ENCODE results near the gene CHST12.
"Not testable (repeated sequence)": the region's sequence is repeated elsewhere in the genome, so short reads cannot be mapped to it uniquely, and the experiment has no call there.

Gene CHST12

DNA sequence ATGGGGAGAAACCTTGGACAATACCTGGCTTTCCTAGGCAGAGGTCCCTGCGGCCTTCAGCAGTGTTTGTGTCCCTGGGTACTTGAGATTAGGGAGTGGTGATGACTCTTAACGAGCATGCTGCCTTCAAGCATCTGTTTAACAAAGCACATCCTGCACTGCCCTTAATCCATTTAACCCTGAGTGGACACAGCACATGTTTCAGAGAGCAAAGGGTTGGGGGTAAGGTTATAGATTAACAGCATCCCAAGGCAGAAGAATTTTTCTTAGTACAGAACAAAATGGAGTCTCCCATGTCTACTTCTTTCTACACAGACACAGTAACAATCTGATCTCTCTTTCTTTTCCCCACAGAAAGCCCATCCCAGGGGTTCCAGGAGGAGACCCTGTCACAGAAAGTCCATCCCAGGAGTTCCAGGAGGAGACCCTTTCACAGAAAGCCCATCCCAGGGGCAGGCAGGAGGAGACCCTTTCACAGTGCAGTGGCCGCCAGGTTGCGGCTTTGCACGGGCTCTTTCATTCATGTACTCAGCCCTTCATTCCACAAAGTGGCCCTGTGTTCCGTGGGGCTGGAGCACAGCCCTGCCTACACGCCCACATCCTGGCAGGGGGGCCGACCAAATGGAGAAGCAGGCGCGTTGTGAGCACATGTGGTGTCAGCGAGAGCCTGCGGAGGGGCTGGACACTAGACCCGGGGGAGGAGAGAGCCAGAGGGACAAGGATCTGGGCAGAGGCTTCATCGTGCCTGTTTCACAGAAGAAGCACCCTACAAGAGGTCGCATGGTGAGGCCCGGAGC lies 13.2 kb upstream of the CHST12 start:
- not testable (repeated sequence) for H3K4me1 ChIP-seq (ENCODE audit: control insufficient read depth in 1 of 2, insufficient read depth in 2 of 2, low read length in 2 of 2); H3K36me3 ChIP-seq (ENCODE audit: control insufficient read depth in 1 of 2, insufficient read depth in 2 of 2, low read length in 2 of 2); H3K9me3 ChIP-seq (ENCODE audit: insufficient read depth, low read depth, low read length); H4K12ac ChIP-seq (ENCODE audit: low read depth, low read length); H3K9ac ChIP-seq (ENCODE audit: low read length); H2BK5ac ChIP-seq (ENCODE audit: low read depth, low read length, poor library complexity); H2BK120ac ChIP-seq (ENCODE audit: insufficient read depth, low read length, poor library complexity); H2AK5ac ChIP-seq (ENCODE audit: low read length); H4K8ac ChIP-seq (ENCODE audit: low read depth, low read length); DNase-seq; H2BK12ac ChIP-seq (ENCODE audit: low read length); H3K4ac ChIP-seq (ENCODE audit: low read depth, low read length); H3K4me3 ChIP-seq (ENCODE audit: low read depth, low read length); H3K79me2 ChIP-seq (ENCODE audit: control insufficient read depth, insufficient read depth, low read length, poor library complexity); H4K91ac ChIP-seq (ENCODE audit: low read depth, low read length); H3K4me2 ChIP-seq (ENCODE audit: low read length); H3K23ac ChIP-seq (ENCODE audit: low read length); H3K79me1 ChIP-seq (ENCODE audit: low read length); H2AFZ ChIP-seq (ENCODE audit: insufficient read depth, low read length, poor library complexity); H3K27ac ChIP-seq (ENCODE audit: low read depth, low read length); H3K18ac ChIP-seq (ENCODE audit: low read length); H3K27me3 ChIP-seq (ENCODE audit: insufficient read depth, low read length); H3K14ac ChIP-seq (ENCODE audit: low read length)
- no CpG with 5 or more reads among the region's 16 CpGs for WGBS (ENCODE audit: extremely low coverage, insufficient coverage, insufficient read length)

DNA sequence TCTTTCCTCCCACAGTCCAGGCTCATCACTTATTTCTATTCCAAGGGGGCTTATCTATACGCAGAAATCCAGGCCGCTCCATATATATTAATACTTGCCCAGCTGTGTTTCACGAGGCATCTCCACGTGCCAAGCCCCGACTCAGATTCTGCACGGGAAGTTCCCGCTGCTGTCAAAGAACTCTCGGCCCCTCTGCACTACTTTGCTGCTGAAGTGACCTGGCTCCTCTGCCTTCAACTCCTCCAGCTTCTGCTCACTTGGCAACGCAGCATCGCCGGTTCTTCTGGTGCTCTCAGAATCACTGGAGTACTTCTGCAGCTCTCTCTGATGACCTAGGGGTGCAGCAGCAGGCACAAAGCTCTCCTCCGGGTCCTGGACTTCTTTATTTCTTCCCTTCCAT lies 9.7 kb upstream of the CHST12 start:
- Histone ChIP-seq H3K9ac (ENCODE audit: low read length) (no peak overlapping the region), H3K14ac (ENCODE audit: low read length) (no peak overlapping the region), H2BK5ac (ENCODE audit: low read depth, low read length, poor library complexity) (no peak overlapping the region), H4K91ac (ENCODE audit: low read depth, low read length) (no peak overlapping the region), H3K9me3 (ENCODE audit: insufficient read depth, low read depth, low read length) (no peaks in the 10 kb centered on the region), H2BK12ac (ENCODE audit: low read length) (no peak overlapping the region), H4K8ac (ENCODE audit: low read depth, low read length) (no peak overlapping the region), H3K4me2 (ENCODE audit: low read length) (no peak overlapping the region), H4K12ac (ENCODE audit: low read depth, low read length) (no peak overlapping the region), H2AFZ (ENCODE audit: insufficient read depth, low read length, poor library complexity) (no peak overlapping the region), H3K4me3 (ENCODE audit: low read depth, low read length) (no peak overlapping the region), H3K4me1 (ENCODE audit: control insufficient read depth in 1 of 2, insufficient read depth in 2 of 2, low read length in 2 of 2) (no peaks in the 10 kb centered on the region), H3K23ac (ENCODE audit: low read length) (no peak overlapping the region), H3K4ac (ENCODE audit: low read depth, low read length) (no peak overlapping the region), H3K79me2 (ENCODE audit: control insufficient read depth, insufficient read depth, low read length, poor library complexity) (no peaks in the 10 kb centered on the region), H2BK120ac (ENCODE audit: insufficient read depth, low read length, poor library complexity) (no peak overlapping the region), H3K79me1 (ENCODE audit: low read length) (no peaks in the 10 kb centered on the region), H3K18ac (ENCODE audit: low read length) (no peak overlapping the region), H2AK5ac (ENCODE audit: low read length) (no peak overlapping the region), H3K36me3 (ENCODE audit: control insufficient read depth in 1 of 2, insufficient read depth in 2 of 2, low read length in 2 of 2) (peaks cover 0 to 3% of the 10 kb centered on the region in 2 experiments), H3K27ac (ENCODE audit: low read depth, low read length) (no peak overlapping the region), H3K27me3 (ENCODE audit: insufficient read depth, low read length) (no peaks in the 10 kb centered on the region)
- no peak for DNase-seq
- no CpG with 5 or more reads among the region's 12 CpGs for WGBS (ENCODE audit: extremely low coverage, insufficient coverage, insufficient read length)

DNA sequence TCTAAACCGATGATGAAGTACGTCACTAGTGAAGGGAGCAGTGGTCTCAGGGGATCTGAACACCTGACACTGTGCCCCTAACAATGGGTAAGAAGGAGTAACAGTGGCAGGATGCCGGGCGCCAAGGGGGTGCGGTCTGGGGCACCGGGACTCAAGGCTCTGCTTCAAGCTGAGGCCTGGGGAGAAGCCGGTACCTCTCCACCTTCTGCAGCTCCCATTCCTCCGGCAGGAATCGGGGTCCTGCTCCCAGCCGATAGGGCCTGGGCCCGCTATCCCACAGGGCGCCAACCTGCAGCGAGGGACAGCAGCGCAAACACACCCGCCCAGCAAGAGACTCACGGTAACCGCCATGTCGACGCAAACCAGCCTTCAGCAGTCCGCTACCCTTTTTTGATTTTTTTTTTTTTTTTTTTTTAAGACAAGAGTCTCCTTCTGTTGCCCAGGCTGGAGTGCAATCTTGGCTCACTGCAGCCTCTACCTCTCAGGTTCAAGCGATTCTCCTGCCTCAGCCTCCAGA lies 8.8 kb upstream of the CHST12 start:
- H3K27ac ChIP-seq (ENCODE audit: low read depth, low read length): no peak overlapping the region
- no peak overlapping the region for H4K12ac ChIP-seq (ENCODE audit: low read depth, low read length)
- H2BK120ac ChIP-seq (ENCODE audit: insufficient read depth, low read length, poor library complexity): no peak overlapping the region
- WGBS (ENCODE audit: extremely low coverage, insufficient coverage, insufficient read length): no CpG with 5 or more reads among the region's 21 CpGs
- H2AFZ ChIP-seq (ENCODE audit: insufficient read depth, low read length, poor library complexity): no peak overlapping the region
- H3K4me2 ChIP-seq (ENCODE audit: low read length): no peak overlapping the region
- H2BK5ac ChIP-seq (ENCODE audit: low read depth, low read length, poor library complexity): no peak overlapping the region
- H3K14ac ChIP-seq (ENCODE audit: low read length): no peak overlapping the region
- no peak overlapping the region for H3K4me3 ChIP-seq (ENCODE audit: low read depth, low read length)
- H4K8ac ChIP-seq (ENCODE audit: low read depth, low read length): no peak overlapping the region
- H2AK5ac ChIP-seq (ENCODE audit: low read length): no peak overlapping the region
- no peak overlapping the region for H4K91ac ChIP-seq (ENCODE audit: low read depth, low read length)
- no peak overlapping the region for H3K4ac ChIP-seq (ENCODE audit: low read depth, low read length)
- H3K9me3 ChIP-seq (ENCODE audit: insufficient read depth, low read depth, low read length): no peaks in the 10 kb centered on the region
- H3K36me3 ChIP-seq (ENCODE audit: control insufficient read depth in 1 of 2, insufficient read depth in 2 of 2, low read length in 2 of 2): peaks cover 0 to 3% of the 10 kb centered on the region in 2 experiments
- H3K79me1 ChIP-seq (ENCODE audit: low read length): no peaks in the 10 kb centered on the region
- H3K4me1 ChIP-seq (ENCODE audit: control insufficient read depth in 1 of 2, insufficient read depth in 2 of 2, low read length in 2 of 2): no peaks in the 10 kb centered on the region
- H3K18ac ChIP-seq (ENCODE audit: low read length): no peak overlapping the region
- H3K23ac ChIP-seq (ENCODE audit: low read length): no peak overlapping the region
- H3K27me3 ChIP-seq (ENCODE audit: insufficient read depth, low read length): no peaks in the 10 kb centered on the region
- H3K9ac ChIP-seq (ENCODE audit: low read length): no peak overlapping the region
- no peaks in the 10 kb centered on the region for H3K79me2 ChIP-seq (ENCODE audit: control insufficient read depth, insufficient read depth, low read length, poor library complexity)
- DNase-seq: no peak
- H2BK12ac ChIP-seq (ENCODE audit: low read length): no peak overlapping the region

DNA sequence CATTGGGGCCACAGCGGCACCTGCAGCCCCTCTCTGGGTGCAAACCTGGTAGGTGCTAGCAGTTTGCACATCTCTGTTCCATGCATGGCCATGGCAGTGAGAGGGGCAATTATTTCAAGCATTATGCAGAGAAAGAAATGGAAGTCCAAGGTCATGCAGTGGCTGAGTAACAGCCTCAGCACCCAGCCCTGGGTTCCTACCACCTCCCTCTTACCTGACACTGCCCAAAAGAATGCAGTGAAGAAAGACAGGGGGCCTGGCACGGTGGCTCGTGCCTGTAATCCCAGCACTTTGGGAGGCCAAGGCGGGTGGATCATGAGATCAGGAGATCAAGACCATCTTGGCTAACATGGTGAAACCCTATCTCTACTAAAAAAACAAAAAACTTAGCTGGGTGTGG lies 4.9 kb upstream of the CHST12 start:
- H2BK5ac ChIP-seq (ENCODE audit: low read depth, low read length, poor library complexity): no peak overlapping the region
- H3K27me3 ChIP-seq (ENCODE audit: insufficient read depth, low read length): no peaks in the 10 kb centered on the region
- no peak overlapping the region for H3K14ac ChIP-seq (ENCODE audit: low read length)
- no peak overlapping the region for H2AK5ac ChIP-seq (ENCODE audit: low read length)
- no peak overlapping the region for H3K23ac ChIP-seq (ENCODE audit: low read length)
- H3K4me3 ChIP-seq (ENCODE audit: low read depth, low read length): no peak overlapping the region
- H3K79me2 ChIP-seq (ENCODE audit: control insufficient read depth, insufficient read depth, low read length, poor library complexity): peaks cover 2% of the 10 kb centered on the region
- no peak overlapping the region for H3K9ac ChIP-seq (ENCODE audit: low read length)
- H4K8ac ChIP-seq (ENCODE audit: low read depth, low read length): no peak overlapping the region
- H2AFZ ChIP-seq (ENCODE audit: insufficient read depth, low read length, poor library complexity): no peak overlapping the region
- H2BK12ac ChIP-seq (ENCODE audit: low read length): no peak overlapping the region
- H3K9me3 ChIP-seq (ENCODE audit: insufficient read depth, low read depth, low read length): no peaks in the 10 kb centered on the region
- H4K91ac ChIP-seq (ENCODE audit: low read depth, low read length): no peak overlapping the region
- no peak for DNase-seq
- H3K4me2 ChIP-seq (ENCODE audit: low read length): no peak overlapping the region
- no CpG with 5 or more reads among the region's 4 CpGs for WGBS (ENCODE audit: extremely low coverage, insufficient coverage, insufficient read length)
- no peak overlapping the region for H3K27ac ChIP-seq (ENCODE audit: low read depth, low read length)
- peaks cover 2% of the 10 kb centered on the region for H3K79me1 ChIP-seq (ENCODE audit: low read length)
- H3K18ac ChIP-seq (ENCODE audit: low read length): no peak overlapping the region
- peaks cover 5 to 8% of the 10 kb centered on the region in 2 experiments for H3K4me1 ChIP-seq (ENCODE audit: control insufficient read depth in 1 of 2, insufficient read depth in 2 of 2, low read length in 2 of 2)
- H3K36me3 ChIP-seq (ENCODE audit: control insufficient read depth in 1 of 2, insufficient read depth in 2 of 2, low read length in 2 of 2): no peaks in the 10 kb centered on the region
- no peak overlapping the region for H3K4ac ChIP-seq (ENCODE audit: low read depth, low read length)
- H2BK120ac ChIP-seq (ENCODE audit: insufficient read depth, low read length, poor library complexity): no peak overlapping the region
- no peak overlapping the region for H4K12ac ChIP-seq (ENCODE audit: low read depth, low read length)

Data from trophoblast cell (in vitro differentiated cells and primary cell).